GM23338 (cell line): ENCODE measurements around the gene BCS1L. TPM values are rescaled to one million over a fixed set of nuclear protein-coding genes. Genes with fewer than 3 reads are reported as not detected.

Experiments
- ATAC-seq: fragments of 200-7000 bp; cut with Tn5 transposase; 3 replicates; pipeline ENCODE4 v1.9.1; 2020
- DNase-seq: peaks from one replicate; pipeline ENCODE4 v3.0.0-alpha.2; 2015; ENCODE audit warnings: low spot score
- H2AFZ ChIP-seq: fragments of 200-600 bp; sonication (generic); 2 replicates; pipeline ENCODE4 v1.8.0; 2016; ENCODE audit warnings: antibody characterized with exemption, mild to moderate bottlenecking, moderate library complexity
- H3F3A ChIP-seq: fragments of 200-600 bp; sonication (generic); replicated peaks from 2 replicates; pipeline ENCODE4 v1.8.0; 2017; ENCODE audit warnings: antibody characterized with exemption, mixed run types, low read depth
- H3K27ac ChIP-seq: fragments of 200-600 bp; sonication (generic); 2 replicates; pipeline ENCODE4 v1.6.1; 2016; ENCODE audit warnings: low read depth
- H3K27me3 ChIP-seq: fragments of 200-600 bp; sonication (generic); 2 replicates; pipeline ENCODE4 v1.8.0; 2016; ENCODE audit warnings: mild to moderate bottlenecking, mixed run types, moderate library complexity; ENCODE audit not compliant: insufficient read depth
- H3K36me3 ChIP-seq: fragments of 200-600 bp; sonication (generic); 2 replicates; pipeline ENCODE4 v1.8.0; 2016; ENCODE audit warnings: mild to moderate bottlenecking; ENCODE audit not compliant: insufficient read depth
- H3K4me1 ChIP-seq: fragments of 200-600 bp; sonication (generic); 2 replicates; pipeline ENCODE4 v1.8.0; 2016; ENCODE audit warnings: mild to moderate bottlenecking, moderate library complexity; ENCODE audit not compliant: insufficient read depth
- H3K4me2 ChIP-seq: fragments of 200-600 bp; sonication (generic); 2 replicates; pipeline ENCODE4 v1.7.1; 2017; ENCODE audit warnings: mixed run types
- H3K4me3 ChIP-seq: fragments of 200-600 bp; sonication (generic); 2 replicates; pipeline ENCODE4 v1.6.1; 2016; ENCODE audit warnings: mixed run types
- H3K79me2 ChIP-seq: fragments of 200-600 bp; sonication (generic); replicated peaks from 2 replicates; pipeline ENCODE4 v1.8.0; 2017; ENCODE audit warnings: mild to moderate bottlenecking; ENCODE audit not compliant: insufficient read depth
- H3K9me2 ChIP-seq: fragments of 200-600 bp; sonication (generic); 2 replicates; pipeline ENCODE4 v1.8.0; 2017; ENCODE audit not compliant: insufficient read depth
- H4K20me1 ChIP-seq: fragments of 200-600 bp; sonication (generic); replicated peaks from 2 replicates; pipeline ENCODE4 v1.8.0; 2017; ENCODE audit warnings: mild to moderate bottlenecking; ENCODE audit not compliant: insufficient read depth
- H3K27ac Mint-ChIP-seq: 2 replicates; pipeline ENCODE4 v1.8.0; 2020; ENCODE audit warnings: inconsistent platforms, mild to moderate bottlenecking, moderate library complexity, mixed read lengths
- H3K27me3 Mint-ChIP-seq: 3 replicates; pipeline ENCODE4 v1.8.0; 2022; ENCODE audit warnings: low read depth, mild to moderate bottlenecking, moderate library complexity, mixed read lengths, inconsistent platforms; ENCODE audit not compliant: insufficient read depth, poor library complexity
- H3K36me3 Mint-ChIP-seq: 3 replicates; pipeline ENCODE4 v1.8.0; 2021; ENCODE audit warnings: low read depth, mild to moderate bottlenecking, inconsistent platforms, moderate library complexity, mixed read lengths
- H3K4me1 Mint-ChIP-seq: 3 replicates; pipeline ENCODE4 v1.8.0; 2020; ENCODE audit warnings: mild to moderate bottlenecking, inconsistent platforms, mixed read lengths
- H3K4me3 Mint-ChIP-seq: 3 replicates; pipeline ENCODE4 v1.8.0; 2021; ENCODE audit warnings: moderate library complexity, mild to moderate bottlenecking, inconsistent platforms, mixed read lengths
- H3K9me3 Mint-ChIP-seq: 3 replicates; pipeline ENCODE4 v1.8.0; 2020; ENCODE audit warnings: moderate library complexity, mild to moderate bottlenecking, inconsistent platforms, mixed read lengths
- CREB1 ChIP-seq: fragments of 250-450 bp; sonication (Bioruptor Pico); IDR thresholded peaks from 2 replicates; pipeline ENCODE4 v1.5.0; 2020; ENCODE audit warnings: low read depth, mild to moderate bottlenecking, moderate library complexity
- CTCF ChIP-seq, 2 experiments: fragments of 200-600 bp in 1 of 2; sonication (generic) in 1 of 2; conservative IDR thresholded peaks; 2 replicates each; pipeline versions ENCODE4 v1.5.1 to v1.6.1; 2016 to 2017; ENCODE audit warnings: antibody characterized with exemption in 2 of 2, low read depth in 2 of 2, mild to moderate bottlenecking in 2 of 2, moderate library complexity in 1 of 2
- ETS1 ChIP-seq: IDR thresholded peaks from 2 replicates; pipeline ENCODE4 v1.6.1; 2016; ENCODE audit warnings: antibody characterized with exemption
- EZH2 ChIP-seq: fragments of 200-600 bp; sonication (generic); IDR thresholded peaks from one replicate; pipeline ENCODE4 v1.8.0; 2017; ENCODE audit warnings: antibody characterized with exemption, mild to moderate bottlenecking, low read depth; ENCODE audit not compliant: unreplicated experiment
- EZH2phosphoT487 ChIP-seq: fragments of 200-600 bp; sonication (generic); IDR thresholded peaks from one replicate; pipeline ENCODE4 v1.8.1; 2018; ENCODE audit warnings: antibody characterized with exemption; ENCODE audit not compliant: unreplicated experiment
- JUNB ChIP-seq: IDR thresholded peaks from one replicate; pipeline ENCODE4 v1.6.1; 2016; ENCODE audit warnings: antibody characterized with exemption; ENCODE audit not compliant: unreplicated experiment
- NANOG ChIP-seq: IDR thresholded peaks from 2 replicates; pipeline ENCODE4 v1.6.1; 2016; ENCODE audit warnings: antibody characterized with exemption, borderline replicate concordance
- REST ChIP-seq: IDR thresholded peaks from one replicate; pipeline ENCODE4 v1.6.1; 2018; ENCODE audit warnings: antibody characterized with exemption; ENCODE audit not compliant: unreplicated experiment
- ZNF114 ChIP-seq: fragments of 250-450 bp; sonication (Bioruptor Pico); IDR thresholded peaks from 2 replicates; pipeline ENCODE4 v1.5.0; 2020; ENCODE audit warnings: mild to moderate bottlenecking, moderate library complexity
- ZNF331 ChIP-seq: fragments of 250-450 bp; sonication (Bioruptor Pico); IDR thresholded peaks from 2 replicates; pipeline ENCODE4 v1.5.0; 2020; ENCODE audit warnings: low read depth, mild to moderate bottlenecking, moderate library complexity
- ZNF462 ChIP-seq: fragments of 250-450 bp; sonication (Bioruptor Pico); IDR thresholded peaks from 2 replicates; pipeline ENCODE4 v1.5.0; 2020; ENCODE audit warnings: mild to moderate bottlenecking, moderate library complexity
- polyA plus RNA-seq: library from polyadenylated mRNA; unstranded; fragments of >200 nt; fragmentation: Nextera tagmentation; extraction: Ambion mirVana; gene quantifications from 2 replicates; pipeline ENCODE4 v1.2.1, GENCODE V29; 2016
- total RNA-seq: library from RNA; depleted of rRNA; stranded (reverse); fragments of >200 nt; shearing (Covaris generic); gene quantifications from 2 replicates; pipeline ENCODE4 v1.2.3, GENCODE V29; 2014

BCS1L gene
- total and polyA plus RNA-seq, 2 experiments from 2014 or later, result 16.9 to 31.6 TPM

GRCh38 chr2:218703341-218703740 lies 43.9 kb downstream of the BCS1L start (continued):
- TF ChIP-seq ETS1 (no peak), EZH2 (no peak), REST (no peak), JUNB (no peak), ZNF331 (no peak), CTCF (conservative IDR thresholded peaks at IDR 0.05; ENCODE audit: low read depth in 2 of 2) (no peak), CREB1 (no peak), EZH2phosphoT487 (no peak), NANOG (no peak)

GRCh38 chr2:218708086-218708485 lies 48.6 kb downstream of the BCS1L start:
- H3K9me2 ChIP-seq, result no peaks in the 10 kb centered on the region
- no peak for TF ChIP-seq EZH2
- no peak for TF ChIP-seq ZNF462 (CRISPR knock-in tag)
- no peak for TF ChIP-seq NANOG
- TF ChIP-seq ETS1, result no peak
- no peak for TF ChIP-seq ZNF114 (CRISPR knock-in tag)
- TF ChIP-seq JUNB, result no peak
- no peak for TF ChIP-seq CREB1
- no peak for TF ChIP-seq EZH2phosphoT487

More at GRCh38 chr2:218708086-218708485, 48.6 kb downstream of the BCS1L start:
- Histone ChIP-seq H3K27me3 (no peaks in the 10 kb centered on the region), H3K36me3 (no peaks in the 10 kb centered on the region), H3K4me1 (peaks cover 7% of the 10 kb centered on the region; the same call in 1 of the 2 replicates), H3K4me2 (no peak overlapping the region), H3F3A (no peaks in the 10 kb centered on the region), H3K4me3 (no peak overlapping the region), H3K27ac (no peak overlapping the region), H2AFZ (no peak overlapping the region), H4K20me1 (peaks cover 4% of the 10 kb centered on the region; the same call in 1 of the 2 replicates), H3K79me2 (peaks cover 20% of the 10 kb centered on the region)
- DNase-seq (no peak), ATAC-seq (no peak)
- Mint-ChIP-seq H3K36me3 (no peaks in the 10 kb centered on the region; the same call in 2 of the 3 replicates), H3K4me1 (peaks cover 12% of the 10 kb centered on the region), H3K4me3 (no peak overlapping the region), H3K9me3 (peaks cover 4% of the 10 kb centered on the region; the same call in 1 of the 3 replicates), H3K27ac (no peak overlapping the region), H3K27me3 (peaks cover 11% of the 10 kb centered on the region)
